Measurements from ENCODE around the gene MYH9. TPM values are rescaled to one million over a fixed set of nuclear protein-coding genes. Genes with fewer than 3 reads are reported as not detected.

MYH9 gene
- total RNA-seq, 1 experiment from 2014 or later: 758 TPM

DNA sequence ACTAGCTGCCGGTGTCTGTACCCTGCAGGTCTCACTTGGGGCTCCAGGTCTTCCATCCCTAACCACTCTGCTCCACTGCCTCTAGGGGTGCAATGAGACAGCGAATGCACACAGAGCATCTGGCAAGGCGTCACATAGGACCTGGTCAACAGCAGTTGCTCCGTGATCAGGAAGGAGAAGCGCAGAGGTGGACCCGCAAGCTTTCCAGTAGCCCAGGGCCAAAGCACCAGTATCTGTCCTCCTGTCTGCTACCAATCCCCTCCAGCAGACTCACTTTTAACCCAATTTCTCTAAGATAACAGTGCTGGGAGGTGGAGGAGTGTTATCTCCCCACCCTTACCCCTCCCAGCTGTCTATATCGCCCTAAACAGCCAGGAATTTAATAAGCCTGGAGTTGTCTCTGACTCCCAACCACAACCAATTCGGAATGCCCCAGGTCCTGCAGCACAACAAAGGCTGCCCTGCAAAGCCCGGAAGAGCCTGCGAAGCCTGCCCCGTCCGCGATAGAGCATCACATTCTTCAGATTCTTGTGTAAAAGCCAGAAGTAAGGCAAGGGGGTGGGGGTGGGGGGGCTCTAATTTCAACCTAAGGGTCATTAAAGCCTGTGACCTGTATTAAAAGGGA, 19.3 kb downstream of the MYH9 start:
- no peaks in the 10 kb centered on the region for H3K27me3 ChIP-seq (ENCODE audit: insufficient read depth, low read depth)
- H3F3A ChIP-seq (ENCODE audit: insufficient read depth, low read depth): peaks cover 97% of the 10 kb centered on the region
- H3K4me2 ChIP-seq: peak overlapping the region; percentile 74
- intact Hi-C loops (cut with micrococcal nuclease; ENCODE audit: unreplicated experiment): loop anchor here (1.0 kb wide), 2 partner anchors 39 to 97 kb away; no protein-coding TSS in a partner anchor
- peaks cover 100% of the 10 kb centered on the region for H3K79me2 ChIP-seq (ENCODE audit: low read depth)
- H3K4me3 ChIP-seq: peak overlapping the region; percentile 43; the same call in 1 of the 2 replicates
- BruUV-seq (replicated peaks): no TSS peak
- H4K20me1 ChIP-seq (ENCODE audit: insufficient read depth): peaks cover 86% of the 10 kb centered on the region
- POLR2A ChIA-PET (ENCODE audit: unreplicated experiment): interaction anchor here (0.6 kb wide), 3 partner anchors 9 to 89 kb away, joined by 3 to 4 read pairs (median 3); no protein-coding TSS in a partner anchor
- H3K9me2 ChIP-seq (ENCODE audit: insufficient read depth): no peaks in the 10 kb centered on the region
- CTCF ChIA-PET: interaction anchor here (0.6 kb wide), 1 partner anchor 61 kb away, joined by 16 read pairs; no protein-coding TSS in a partner anchor
- H3K36me3 ChIP-seq (ENCODE audit: low read depth): peaks cover 17% of the 10 kb centered on the region
- no peaks in the 10 kb centered on the region for H3K9me3 ChIP-seq (ENCODE audit: insufficient read depth, low read depth)
- no peak overlapping the region for H2AFZ ChIP-seq
- H3K27ac ChIP-seq: peak overlapping the region; percentile 78
- peaks cover 100% of the 10 kb centered on the region for H3K4me1 ChIP-seq (replicated peaks; ENCODE audit: insufficient read depth)
- no peak for TF ChIP-seq EZH2 (IDR thresholded peaks at IDR 0.05; ENCODE audit: low read depth)
- TF ChIP-seq, protein P1, sequence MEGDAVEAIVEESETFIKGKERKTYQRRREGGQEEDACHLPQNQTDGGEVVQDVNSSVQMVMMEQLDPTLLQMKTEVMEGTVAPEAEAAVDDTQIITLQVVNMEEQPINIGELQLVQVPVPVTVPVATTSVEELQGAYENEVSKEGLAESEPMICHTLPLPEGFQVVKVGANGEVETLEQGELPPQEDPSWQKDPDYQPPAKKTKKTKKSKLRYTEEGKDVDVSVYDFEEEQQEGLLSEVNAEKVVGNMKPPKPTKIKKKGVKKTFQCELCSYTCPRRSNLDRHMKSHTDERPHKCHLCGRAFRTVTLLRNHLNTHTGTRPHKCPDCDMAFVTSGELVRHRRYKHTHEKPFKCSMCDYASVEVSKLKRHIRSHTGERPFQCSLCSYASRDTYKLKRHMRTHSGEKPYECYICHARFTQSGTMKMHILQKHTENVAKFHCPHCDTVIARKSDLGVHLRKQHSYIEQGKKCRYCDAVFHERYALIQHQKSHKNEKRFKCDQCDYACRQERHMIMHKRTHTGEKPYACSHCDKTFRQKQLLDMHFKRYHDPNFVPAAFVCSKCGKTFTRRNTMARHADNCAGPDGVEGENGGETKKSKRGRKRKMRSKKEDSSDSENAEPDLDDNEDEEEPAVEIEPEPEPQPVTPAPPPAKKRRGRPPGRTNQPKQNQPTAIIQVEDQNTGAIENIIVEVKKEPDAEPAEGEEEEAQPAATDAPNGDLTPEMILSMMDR (conservative IDR thresholded peaks at IDR 0.05): peak; percentile 56; the same call in 1 of the 2 replicates
- DNase-seq: peak; percentile 88 to 97

DNA sequence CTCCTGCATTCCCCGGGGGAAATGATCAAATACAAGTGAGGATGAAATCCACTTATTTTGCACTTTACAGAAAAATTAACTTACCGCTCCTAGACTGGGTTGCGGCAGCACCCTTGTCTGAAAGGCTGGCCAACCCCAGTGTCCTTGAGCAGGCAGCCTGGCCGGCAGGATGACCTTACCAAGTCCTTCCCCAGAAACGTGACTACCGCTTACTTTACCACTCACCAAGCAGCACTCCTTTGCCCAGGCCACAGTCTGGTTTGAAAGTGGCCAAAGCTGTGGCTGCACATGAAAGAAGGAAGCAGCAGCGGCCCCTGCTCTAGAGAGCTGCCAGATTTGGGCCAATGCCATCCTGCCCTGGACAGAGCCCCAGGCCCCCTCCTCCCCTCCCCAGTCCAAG, 20.3 kb downstream of the MYH9 start:
- ChIA-PET CTCF (no interaction called here), POLR2A (ENCODE audit: unreplicated experiment) (no interaction called here)
- TF ChIP-seq EZH2 (IDR thresholded peaks at IDR 0.05; ENCODE audit: low read depth): no peak
- TF ChIP-seq, protein P1 (conservative IDR thresholded peaks at IDR 0.05): no peak
- Histone ChIP-seq H3K9me2 (ENCODE audit: insufficient read depth) (no peaks in the 10 kb centered on the region), H3F3A (ENCODE audit: insufficient read depth, low read depth) (peaks cover 94% of the 10 kb centered on the region), H3K27me3 (ENCODE audit: insufficient read depth, low read depth) (no peaks in the 10 kb centered on the region), H3K27ac (peak overlapping the region; percentile 78; the same call in 1 of the 2 replicates), H2AFZ (no peak overlapping the region), H3K36me3 (ENCODE audit: low read depth) (peaks cover 21% of the 10 kb centered on the region), H3K4me3 (peak overlapping the region; percentile 21; the same call in 1 of the 2 replicates), H4K20me1 (ENCODE audit: insufficient read depth) (peaks cover 91% of the 10 kb centered on the region), H3K4me1 (replicated peaks; ENCODE audit: insufficient read depth) (peaks cover 100% of the 10 kb centered on the region), H3K4me2 (peak overlapping the region; percentile 74), H3K9me3 (ENCODE audit: insufficient read depth, low read depth) (no peaks in the 10 kb centered on the region), H3K79me2 (ENCODE audit: low read depth) (peaks cover 100% of the 10 kb centered on the region)
- BruUV-seq (replicated peaks): no TSS peak
- intact Hi-C loops (cut with micrococcal nuclease; ENCODE audit: unreplicated experiment): no loop called here
- no peak for DNase-seq

DNA sequence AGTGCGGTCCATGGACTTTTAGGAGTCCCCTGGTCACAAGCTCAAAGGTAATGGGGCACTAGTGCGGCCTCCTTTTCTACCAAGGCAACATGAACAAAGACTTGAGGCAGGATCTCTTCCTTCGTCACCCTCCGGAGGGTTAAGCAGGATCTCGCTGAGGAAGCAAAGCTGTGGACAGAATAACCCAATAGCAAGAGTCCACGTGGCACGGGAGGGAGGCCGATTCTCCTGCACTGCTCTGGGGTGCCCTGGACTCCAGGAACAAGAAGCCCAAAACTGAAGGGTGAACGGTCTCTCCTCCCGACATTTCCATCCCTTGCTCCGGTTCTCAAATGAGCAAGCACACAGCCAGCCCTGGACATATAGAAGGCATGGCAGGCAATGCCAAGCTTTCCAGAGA, 20.7 kb downstream of the MYH9 start:
- no peaks in the 10 kb centered on the region for H3K27me3 ChIP-seq (ENCODE audit: insufficient read depth, low read depth)
- H3K9me2 ChIP-seq (ENCODE audit: insufficient read depth): no peaks in the 10 kb centered on the region
- H3K9me3 ChIP-seq (ENCODE audit: insufficient read depth, low read depth): no peaks in the 10 kb centered on the region
- TF ChIP-seq EZH2 (IDR thresholded peaks at IDR 0.05; ENCODE audit: low read depth): no peak
- TF ChIP-seq, protein P1 (conservative IDR thresholded peaks at IDR 0.05): no peak
- peaks cover 21% of the 10 kb centered on the region for H3K36me3 ChIP-seq (ENCODE audit: low read depth)
- peaks cover 100% of the 10 kb centered on the region for H3K4me1 ChIP-seq (replicated peaks; ENCODE audit: insufficient read depth)
- peaks cover 94% of the 10 kb centered on the region for H3F3A ChIP-seq (ENCODE audit: insufficient read depth, low read depth)
- DNase-seq: no peak
- ChIA-PET POLR2A (ENCODE audit: unreplicated experiment) (no interaction called here), CTCF (interaction anchor here (0.5 kb wide), 1 partner anchor 24 kb away, joined by 3 read pairs; no protein-coding TSS in a partner anchor)
- H3K4me3 ChIP-seq: no peak overlapping the region
- H3K27ac ChIP-seq: 0 out of 2 replicates have a peak overlapping the region, but pooled peaks have one; percentile 53
- peaks cover 93% of the 10 kb centered on the region for H4K20me1 ChIP-seq (ENCODE audit: insufficient read depth)
- intact Hi-C loops (cut with micrococcal nuclease; ENCODE audit: unreplicated experiment): no loop called here
- H2AFZ ChIP-seq: no peak overlapping the region
- BruUV-seq (replicated peaks): no TSS peak
- H3K4me2 ChIP-seq: peak overlapping the region; percentile 74
- peaks cover 100% of the 10 kb centered on the region for H3K79me2 ChIP-seq (ENCODE audit: low read depth)
